Measurements from ENCODE around the gene LRTM2.

The LRTM2 gene

GRCh38 chr12:1799882-1800400 is 20.4 kb upstream of the LRTM2 start:
- Histone ChIP-seq H3K9me3 (ENCODE audit: insufficient read depth, low read depth, low read length) (no peaks in the 10 kb centered on the region), H3K4me2 (ENCODE audit: low read depth, low read length, poor library complexity, severe bottlenecking) (no peak overlapping the region), H3K36me3 (ENCODE audit: insufficient read depth, low read length) (no peaks in the 10 kb centered on the region), H2AFZ (ENCODE audit: low read length) (no peak overlapping the region), H3K9ac (ENCODE audit: low read depth, low read length, poor library complexity, severe bottlenecking) (no peak overlapping the region), H3K4me3 (ENCODE audit: low read length, poor library complexity, severe bottlenecking) (no peak overlapping the region), H3K27me3 (ENCODE audit: insufficient read depth, low read length, poor library complexity, severe bottlenecking) (no peaks in the 10 kb centered on the region), H4K20me1 (ENCODE audit: insufficient read depth, low read length, poor library complexity, severe bottlenecking) (no peaks in the 10 kb centered on the region), H3K79me2 (ENCODE audit: insufficient read depth, low read length) (no peaks in the 10 kb centered on the region), H3K4me1 (ENCODE audit: insufficient read depth, low read length, poor library complexity, severe bottlenecking) (peaks cover 9% of the 10 kb centered on the region), H3F3A (ENCODE audit: low read depth) (no peaks in the 10 kb centered on the region), H3K9me2 (replicated peaks; ENCODE audit: low read depth, low read length) (no peaks in the 10 kb centered on the region)
- no peak for TF ChIP-seq EZH2phosphoT487 (IDR thresholded peaks at IDR 0.05; ENCODE audit: borderline replicate concordance)

DNA sequence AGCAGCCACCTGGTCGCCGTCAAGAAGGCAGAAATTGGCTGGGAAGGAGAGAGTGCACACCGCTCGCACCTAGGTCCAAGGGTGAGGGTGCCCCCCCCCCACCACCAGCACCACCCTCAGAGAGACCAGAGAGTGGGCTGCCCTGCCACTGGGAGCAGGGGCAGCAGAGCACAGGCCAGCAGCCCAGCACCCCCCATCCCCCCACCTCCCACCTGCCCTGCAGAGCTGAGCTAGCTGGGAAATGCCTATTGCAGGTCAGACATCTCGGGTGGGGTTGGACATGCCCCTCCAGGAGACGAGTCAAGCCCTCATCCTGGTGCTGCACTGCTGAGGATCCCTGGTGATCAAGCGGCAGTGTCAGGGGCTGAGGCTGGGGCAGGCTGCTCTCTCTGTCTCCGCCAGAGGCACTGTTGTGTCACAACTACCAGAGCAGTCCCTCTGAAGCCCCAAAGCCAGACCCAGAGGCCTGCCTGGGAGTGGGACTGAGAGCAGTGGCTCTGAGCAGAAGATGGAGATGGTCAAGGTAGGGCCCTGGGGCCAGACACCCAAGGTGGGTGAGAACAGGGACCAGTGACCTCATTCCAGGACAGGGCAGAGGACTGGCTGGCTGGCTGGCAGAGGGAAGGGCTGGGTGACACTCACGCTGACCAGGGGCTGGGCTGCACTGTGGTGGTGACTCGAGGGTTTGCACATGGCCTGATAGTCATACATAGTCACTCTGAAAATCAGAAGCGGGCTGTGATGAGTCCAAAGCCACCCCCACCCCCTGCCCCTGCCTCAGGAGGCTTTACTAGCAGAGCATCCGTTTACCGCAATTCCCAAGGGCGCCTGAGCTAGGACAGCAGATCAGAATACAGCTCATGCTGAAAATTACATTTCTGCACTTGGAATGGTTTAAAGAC is 19.7 kb upstream of the LRTM2 start:
- no peaks in the 10 kb centered on the region for H3K9me2 ChIP-seq (replicated peaks; ENCODE audit: low read depth, low read length)
- H3K9me3 ChIP-seq (ENCODE audit: insufficient read depth, low read depth, low read length), result no peaks in the 10 kb centered on the region
- no peak overlapping the region for H3K4me2 ChIP-seq (ENCODE audit: low read depth, low read length, poor library complexity, severe bottlenecking)
- H3K27me3 ChIP-seq (ENCODE audit: insufficient read depth, low read length, poor library complexity, severe bottlenecking), result no peaks in the 10 kb centered on the region
- no peaks in the 10 kb centered on the region for H3K36me3 ChIP-seq (ENCODE audit: insufficient read depth, low read length)
- TF ChIP-seq EZH2phosphoT487 (IDR thresholded peaks at IDR 0.05; ENCODE audit: borderline replicate concordance) (no peak), CTCF (conservative IDR thresholded peaks at IDR 0.05; ENCODE audit: low read length) (no peak; the same call in 1 of the 2 replicates)
- no peaks in the 10 kb centered on the region for H3K79me2 ChIP-seq (ENCODE audit: insufficient read depth, low read length)
- H3K4me1 ChIP-seq (ENCODE audit: insufficient read depth, low read length, poor library complexity, severe bottlenecking), result peaks cover 9% of the 10 kb centered on the region
- no peak overlapping the region for H3K4me3 ChIP-seq (ENCODE audit: low read length, poor library complexity, severe bottlenecking)
- no peak overlapping the region for H2AFZ ChIP-seq (ENCODE audit: low read length)
- H3F3A ChIP-seq (ENCODE audit: low read depth), result no peaks in the 10 kb centered on the region
- no peaks in the 10 kb centered on the region for H4K20me1 ChIP-seq (ENCODE audit: insufficient read depth, low read length, poor library complexity, severe bottlenecking)
- no peak overlapping the region for H3K9ac ChIP-seq (ENCODE audit: low read depth, low read length, poor library complexity, severe bottlenecking)

DNA sequence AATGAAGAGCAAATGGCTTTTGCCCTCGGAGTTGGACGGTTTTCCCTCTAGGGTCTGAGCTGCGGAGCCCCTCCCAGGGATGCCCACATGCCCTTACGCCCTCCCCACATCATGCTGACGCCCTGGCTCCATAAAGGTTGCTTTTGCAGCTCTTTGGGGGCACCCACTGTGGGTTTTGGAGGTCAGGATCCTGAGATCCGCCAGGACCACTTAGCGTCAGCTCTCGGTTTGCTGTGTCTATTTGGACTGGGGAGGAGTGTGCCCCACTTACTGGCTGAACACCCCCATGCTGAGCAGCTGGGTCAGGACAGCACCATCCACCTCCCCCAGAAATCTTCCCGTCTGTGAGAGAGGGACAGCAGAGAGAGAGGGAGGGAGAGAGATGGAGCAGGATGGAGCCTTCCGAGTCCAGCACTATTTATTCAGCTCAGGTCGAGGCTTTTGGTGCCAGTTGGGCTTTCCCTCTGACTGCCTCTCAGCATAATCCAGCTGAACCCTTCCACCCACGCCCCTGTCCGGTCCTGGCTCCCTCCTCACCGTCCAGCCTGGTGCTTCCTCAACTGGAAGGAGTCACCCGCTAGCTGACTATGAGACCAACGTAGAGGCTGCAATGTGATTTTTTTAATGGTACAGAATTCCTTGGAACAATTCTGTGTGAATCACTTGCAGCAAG is 18.9 kb upstream of the LRTM2 start:
- Histone ChIP-seq H3K9me3 (ENCODE audit: insufficient read depth, low read depth, low read length) (no peaks in the 10 kb centered on the region), H3K36me3 (ENCODE audit: insufficient read depth, low read length) (no peaks in the 10 kb centered on the region), H3F3A (ENCODE audit: low read depth) (no peaks in the 10 kb centered on the region), H3K9me2 (replicated peaks; ENCODE audit: low read depth, low read length) (no peaks in the 10 kb centered on the region), H3K4me1 (ENCODE audit: insufficient read depth, low read length, poor library complexity, severe bottlenecking) (peaks cover 13% of the 10 kb centered on the region), H3K27me3 (ENCODE audit: insufficient read depth, low read length, poor library complexity, severe bottlenecking) (no peaks in the 10 kb centered on the region), H3K79me2 (ENCODE audit: insufficient read depth, low read length) (no peaks in the 10 kb centered on the region), H4K20me1 (ENCODE audit: insufficient read depth, low read length, poor library complexity, severe bottlenecking) (no peaks in the 10 kb centered on the region), H3K4me2 (ENCODE audit: low read depth, low read length, poor library complexity, severe bottlenecking) (no peak overlapping the region), H3K4me3 (ENCODE audit: low read length, poor library complexity, severe bottlenecking) (no peak overlapping the region), H2AFZ (ENCODE audit: low read length) (no peak overlapping the region), H3K9ac (ENCODE audit: low read depth, low read length, poor library complexity, severe bottlenecking) (no peak overlapping the region)
- TF ChIP-seq CTCF (conservative IDR thresholded peaks at IDR 0.05; ENCODE audit: low read length) (no peak), EZH2phosphoT487 (IDR thresholded peaks at IDR 0.05; ENCODE audit: borderline replicate concordance) (no peak)
